Measurements from ENCODE around the gene AIFM3. TPM values are rescaled to one million over a fixed set of nuclear protein-coding genes. Genes with fewer than 3 reads are reported as not detected.
A peak's percentile ranks its signal among the peaks of the same experiment; 100 is the strongest.

The AIFM3 gene
- total and polyA plus RNA-seq, 2 of the 13 experiments (the other 11 are each of a cell fraction or from before 2014, with no cell fraction given) = 9.0 to 15.3 TPM

DNA sequence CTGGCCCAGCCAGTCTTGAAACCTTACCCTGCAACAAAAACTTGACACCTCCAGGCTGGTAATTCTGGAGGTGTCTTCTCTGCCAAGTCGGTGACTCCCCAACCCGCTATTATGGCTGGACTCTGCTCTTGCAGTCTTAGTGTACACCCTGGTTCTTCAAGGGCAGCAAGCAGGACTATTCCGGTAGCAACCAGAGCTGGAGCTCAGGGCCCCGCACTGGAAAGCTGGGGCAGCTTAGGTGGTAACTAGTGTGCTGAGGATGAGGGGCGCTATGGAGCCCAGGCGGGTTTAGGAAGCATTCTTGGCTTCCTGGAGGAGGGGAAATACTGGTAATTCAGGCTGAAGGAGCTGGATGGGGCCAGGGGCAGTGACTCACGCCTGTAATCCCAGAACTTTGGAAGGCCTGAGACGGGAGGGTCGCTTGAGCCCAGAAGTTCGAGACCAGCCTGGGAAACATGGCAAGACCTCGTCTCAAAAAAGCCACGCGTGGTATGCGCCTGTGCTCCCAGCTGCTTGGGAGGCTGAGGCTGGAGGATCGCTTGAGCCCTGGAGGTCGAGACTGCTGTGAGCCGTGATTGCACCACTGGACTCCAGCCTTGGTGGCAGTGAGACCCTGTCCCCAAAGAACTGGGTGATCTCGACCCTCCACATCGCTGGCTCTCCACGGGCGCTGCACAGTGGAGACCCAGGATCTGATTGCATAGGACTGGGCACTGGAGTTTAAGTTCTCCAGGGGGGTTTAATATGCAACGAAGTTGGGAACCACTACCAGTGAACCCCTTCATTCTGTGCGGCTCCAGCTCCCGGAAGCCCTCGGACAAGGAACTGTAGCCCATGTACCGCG lies 10.6 kb upstream of the AIFM3 start (continued):
- TF ChIP-seq, protein P1, sequence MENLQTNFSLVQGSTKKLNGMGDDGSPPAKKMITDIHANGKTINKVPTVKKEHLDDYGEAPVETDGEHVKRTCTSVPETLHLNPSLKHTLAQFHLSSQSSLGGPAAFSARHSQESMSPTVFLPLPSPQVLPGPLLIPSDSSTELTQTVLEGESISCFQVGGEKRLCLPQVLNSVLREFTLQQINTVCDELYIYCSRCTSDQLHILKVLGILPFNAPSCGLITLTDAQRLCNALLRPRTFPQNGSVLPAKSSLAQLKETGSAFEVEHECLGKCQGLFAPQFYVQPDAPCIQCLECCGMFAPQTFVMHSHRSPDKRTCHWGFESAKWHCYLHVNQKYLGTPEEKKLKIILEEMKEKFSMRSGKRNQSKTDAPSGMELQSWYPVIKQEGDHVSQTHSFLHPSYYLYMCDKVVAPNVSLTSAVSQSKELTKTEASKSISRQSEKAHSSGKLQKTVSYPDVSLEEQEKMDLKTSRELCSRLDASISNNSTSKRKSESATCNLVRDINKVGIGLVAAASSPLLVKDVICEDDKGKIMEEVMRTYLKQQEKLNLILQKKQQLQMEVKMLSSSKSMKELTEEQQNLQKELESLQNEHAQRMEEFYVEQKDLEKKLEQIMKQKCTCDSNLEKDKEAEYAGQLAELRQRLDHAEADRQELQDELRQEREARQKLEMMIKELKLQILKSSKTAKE (CRISPR knock-in tag; IDR thresholded peaks at IDR 0.05; ENCODE audit: borderline replicate concordance) = no peak
- TF ChIP-seq, protein P2, sequence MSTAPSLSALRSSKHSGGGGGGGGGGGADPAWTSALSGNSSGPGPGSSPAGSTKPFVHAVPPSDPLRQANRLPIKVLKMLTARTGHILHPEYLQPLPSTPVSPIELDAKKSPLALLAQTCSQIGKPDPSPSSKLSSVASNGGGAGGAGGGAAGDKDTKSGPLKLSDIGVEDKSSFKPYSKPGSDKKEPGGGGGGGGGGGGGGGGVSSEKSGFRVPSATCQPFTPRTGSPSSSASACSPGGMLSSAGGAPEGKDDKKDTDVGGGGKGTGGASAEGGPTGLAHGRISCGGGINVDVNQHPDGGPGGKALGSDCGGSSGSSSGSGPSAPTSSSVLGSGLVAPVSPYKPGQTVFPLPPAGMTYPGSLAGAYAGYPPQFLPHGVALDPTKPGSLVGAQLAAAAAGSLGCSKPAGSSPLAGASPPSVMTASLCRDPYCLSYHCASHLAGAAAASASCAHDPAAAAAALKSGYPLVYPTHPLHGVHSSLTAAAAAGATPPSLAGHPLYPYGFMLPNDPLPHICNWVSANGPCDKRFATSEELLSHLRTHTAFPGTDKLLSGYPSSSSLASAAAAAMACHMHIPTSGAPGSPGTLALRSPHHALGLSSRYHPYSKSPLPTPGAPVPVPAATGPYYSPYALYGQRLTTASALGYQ (CRISPR knock-in tag; IDR thresholded peaks at IDR 0.05) = peak; percentile 31; the same call in 1 of the 2 replicates
- TF ChIP-seq, protein P3, sequence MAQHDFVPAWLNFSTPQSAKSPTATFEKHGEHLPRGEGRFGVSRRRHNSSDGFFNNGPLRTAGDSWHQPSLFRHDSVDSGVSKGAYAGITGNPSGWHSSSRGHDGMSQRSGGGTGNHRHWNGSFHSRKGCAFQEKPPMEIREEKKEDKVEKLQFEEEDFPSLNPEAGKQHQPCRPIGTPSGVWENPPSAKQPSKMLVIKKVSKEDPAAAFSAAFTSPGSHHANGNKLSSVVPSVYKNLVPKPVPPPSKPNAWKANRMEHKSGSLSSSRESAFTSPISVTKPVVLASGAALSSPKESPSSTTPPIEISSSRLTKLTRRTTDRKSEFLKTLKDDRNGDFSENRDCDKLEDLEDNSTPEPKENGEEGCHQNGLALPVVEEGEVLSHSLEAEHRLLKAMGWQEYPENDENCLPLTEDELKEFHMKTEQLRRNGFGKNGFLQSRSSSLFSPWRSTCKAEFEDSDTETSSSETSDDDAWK (CRISPR knock-in tag; IDR thresholded peaks at IDR 0.05) = no peak
- TF ChIP-seq ZNF317 (CRISPR knock-in tag; IDR thresholded peaks at IDR 0.05) = no peak
- TF ChIP-seq RAD21 (CRISPR knock-in tag; IDR thresholded peaks at IDR 0.05) = no peak
- TF ChIP-seq SYNCRIP (IDR thresholded peaks at IDR 0.05; ENCODE audit: insufficient read depth, low read depth, low read length) = no peak
- no peak for TF ChIP-seq SIX4 (CRISPR knock-in tag; IDR thresholded peaks at IDR 0.05)
- TF ChIP-seq BHLHE40 (IDR thresholded peaks at IDR 0.05; ENCODE audit: low read length) = no peak
- no peak for TF ChIP-seq CHD4 (IDR thresholded peaks at IDR 0.05; ENCODE audit: borderline replicate concordance, low read length)
- TF ChIP-seq DPF2 (CRISPR knock-in tag; IDR thresholded peaks at IDR 0.05; ENCODE audit: borderline replicate concordance, low read depth) = no peak
- 0 out of 2 replicates have a peak, but pooled peaks have one; percentile 22 for TF ChIP-seq ZSCAN25 (CRISPR knock-in tag; IDR thresholded peaks at IDR 0.05)
- TF ChIP-seq, protein P4, sequence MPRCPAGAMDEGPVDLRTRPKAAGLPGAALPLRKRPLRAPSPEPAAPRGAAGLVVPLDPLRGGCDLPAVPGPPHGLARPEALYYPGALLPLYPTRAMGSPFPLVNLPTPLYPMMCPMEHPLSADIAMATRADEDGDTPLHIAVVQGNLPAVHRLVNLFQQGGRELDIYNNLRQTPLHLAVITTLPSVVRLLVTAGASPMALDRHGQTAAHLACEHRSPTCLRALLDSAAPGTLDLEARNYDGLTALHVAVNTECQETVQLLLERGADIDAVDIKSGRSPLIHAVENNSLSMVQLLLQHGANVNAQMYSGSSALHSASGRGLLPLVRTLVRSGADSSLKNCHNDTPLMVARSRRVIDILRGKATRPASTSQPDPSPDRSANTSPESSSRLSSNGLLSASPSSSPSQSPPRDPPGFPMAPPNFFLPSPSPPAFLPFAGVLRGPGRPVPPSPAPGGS (CRISPR knock-in tag; IDR thresholded peaks at IDR 0.05) = no peak
- TF ChIP-seq GZF1 (CRISPR knock-in tag; IDR thresholded peaks at IDR 0.05) = no peak
- TF ChIP-seq, protein P5, sequence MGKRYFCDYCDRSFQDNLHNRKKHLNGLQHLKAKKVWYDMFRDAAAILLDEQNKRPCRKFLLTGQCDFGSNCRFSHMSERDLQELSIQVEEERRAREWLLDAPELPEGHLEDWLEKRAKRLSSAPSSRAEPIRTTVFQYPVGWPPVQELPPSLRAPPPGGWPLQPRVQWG (CRISPR knock-in tag; IDR thresholded peaks at IDR 0.05; ENCODE audit: borderline replicate concordance, low read depth) = no peak
- no peak for TF ChIP-seq ZNF678 (CRISPR knock-in tag; IDR thresholded peaks at IDR 0.05)
- TF ChIP-seq NFE2L1 (CRISPR knock-in tag; IDR thresholded peaks at IDR 0.05; ENCODE audit: borderline replicate concordance) = no peak
- no peak for TF ChIP-seq ZNF251 (CRISPR knock-in tag; IDR thresholded peaks at IDR 0.05)
- no peak for TF ChIP-seq ZFP62 (CRISPR knock-in tag; IDR thresholded peaks at IDR 0.05)
- TF ChIP-seq ZSCAN29 (CRISPR knock-in tag; conservative IDR thresholded peaks at IDR 0.05) = no peak
- TF ChIP-seq, protein P6, sequence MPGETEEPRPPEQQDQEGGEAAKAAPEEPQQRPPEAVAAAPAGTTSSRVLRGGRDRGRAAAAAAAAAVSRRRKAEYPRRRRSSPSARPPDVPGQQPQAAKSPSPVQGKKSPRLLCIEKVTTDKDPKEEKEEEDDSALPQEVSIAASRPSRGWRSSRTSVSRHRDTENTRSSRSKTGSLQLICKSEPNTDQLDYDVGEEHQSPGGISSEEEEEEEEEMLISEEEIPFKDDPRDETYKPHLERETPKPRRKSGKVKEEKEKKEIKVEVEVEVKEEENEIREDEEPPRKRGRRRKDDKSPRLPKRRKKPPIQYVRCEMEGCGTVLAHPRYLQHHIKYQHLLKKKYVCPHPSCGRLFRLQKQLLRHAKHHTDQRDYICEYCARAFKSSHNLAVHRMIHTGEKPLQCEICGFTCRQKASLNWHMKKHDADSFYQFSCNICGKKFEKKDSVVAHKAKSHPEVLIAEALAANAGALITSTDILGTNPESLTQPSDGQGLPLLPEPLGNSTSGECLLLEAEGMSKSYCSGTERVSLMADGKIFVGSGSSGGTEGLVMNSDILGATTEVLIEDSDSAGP (CRISPR knock-in tag; IDR thresholded peaks at IDR 0.05; ENCODE audit: borderline replicate concordance) = no peak; the same call in 1 of the 2 replicates
